Raji (cell line): ENCODE results near the gene MRPL4.

Experiments used
- POLR2A ChIP-seq: IDR thresholded peaks from 2 replicates; pipeline ENCODE4 v1.6.1; 2011; ENCODE audit warnings: low read depth, low read length, control low read depth; ENCODE audit not compliant: insufficient read depth

The MRPL4 gene

GRCh38 chr19:10251792-10252694 lies at the start of gene MRPL4:
Gene MRPL4 (plus strand): TSS chr19:10252214. CDS start chr19:10252254, 40 bp downstream.
- peak; percentile 77 for TF ChIP-seq POLR2A

- TF ChIP-seq POLR2A: no peak
Observed at GRCh38 chr19:10203686-10204085, 48.3 kb upstream of the MRPL4 start.

GRCh38 chr19:10205636-10206035 lies 46.4 kb upstream of the MRPL4 start:
- TF ChIP-seq POLR2A: no peak

DNA sequence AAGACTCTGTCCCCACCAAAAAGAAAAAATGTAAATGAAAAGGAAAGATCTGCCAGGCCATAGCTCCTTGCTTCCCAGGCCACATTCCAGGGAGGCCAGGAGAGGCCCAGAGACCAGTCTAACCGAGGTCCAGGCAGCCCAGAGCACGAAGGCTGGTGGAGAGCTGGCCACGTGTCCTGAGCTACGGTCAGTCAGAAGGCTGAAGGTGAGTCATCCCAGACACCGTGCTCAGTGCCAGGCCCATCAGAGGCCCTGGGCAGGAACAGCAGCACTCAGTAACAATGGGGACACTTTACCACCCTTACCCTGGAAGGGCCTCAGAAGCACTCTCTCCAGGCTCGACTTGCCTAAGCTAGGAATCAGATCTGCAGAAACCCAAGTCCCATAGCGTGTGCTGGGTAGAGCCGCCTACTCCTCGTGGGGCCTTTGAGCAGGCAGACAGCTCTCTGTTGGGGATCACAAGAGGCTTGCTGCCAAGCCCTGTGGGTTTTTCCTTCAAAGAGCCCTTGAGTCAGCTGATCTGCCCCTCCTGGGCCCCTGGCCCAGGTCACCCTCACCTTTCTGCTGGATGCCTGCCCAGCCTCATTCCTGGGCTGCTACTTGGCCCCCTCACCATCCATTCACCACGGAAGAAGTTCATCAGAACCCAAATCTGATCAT lies 45.7 kb upstream of the MRPL4 start:
- no peak for TF ChIP-seq POLR2A

DNA sequence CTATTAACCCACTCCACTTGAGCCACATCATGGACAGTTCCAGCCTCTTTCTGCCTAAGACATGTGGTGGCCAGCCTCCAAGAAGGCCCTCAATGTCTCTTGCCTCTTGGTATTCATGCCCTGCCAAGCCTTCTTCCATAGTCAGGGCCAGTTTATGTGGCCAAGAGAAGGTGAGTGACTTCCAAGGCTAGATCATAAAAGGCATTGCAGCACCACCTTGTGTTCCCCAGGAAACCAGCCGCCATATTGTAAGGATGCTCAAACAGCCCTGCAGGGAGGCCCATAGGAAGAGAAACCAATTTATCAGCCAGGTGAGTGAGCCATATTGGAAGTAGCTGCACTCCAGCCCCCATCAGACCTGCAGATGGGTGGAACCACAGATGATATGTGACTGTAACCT lies 45.0 kb upstream of the MRPL4 start:
- TF ChIP-seq POLR2A: no peak

- TF ChIP-seq POLR2A: no peak
Observed at GRCh38 chr19:10209315-10209714, 42.7 kb upstream of the MRPL4 start.

DNA sequence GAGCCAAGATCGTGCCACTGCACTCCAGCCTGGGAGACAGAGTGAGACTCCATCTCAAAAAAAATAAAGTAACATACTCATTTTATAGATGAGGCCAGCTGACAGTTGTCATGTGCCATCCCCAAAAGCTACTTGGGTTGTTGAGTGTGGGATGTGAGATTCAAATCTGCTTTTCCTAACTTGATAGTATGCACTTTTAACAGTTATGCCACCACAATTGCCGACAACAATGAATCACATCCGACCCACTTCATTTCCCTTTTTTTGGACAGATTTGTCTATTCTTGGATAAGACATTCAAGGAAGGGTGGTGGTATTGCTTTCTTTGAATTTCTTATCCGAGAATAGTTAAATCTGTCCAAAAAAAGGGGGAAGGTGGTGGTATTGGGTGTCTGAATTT lies 41.0 kb upstream of the MRPL4 start:
- TF ChIP-seq POLR2A: no peak

DNA sequence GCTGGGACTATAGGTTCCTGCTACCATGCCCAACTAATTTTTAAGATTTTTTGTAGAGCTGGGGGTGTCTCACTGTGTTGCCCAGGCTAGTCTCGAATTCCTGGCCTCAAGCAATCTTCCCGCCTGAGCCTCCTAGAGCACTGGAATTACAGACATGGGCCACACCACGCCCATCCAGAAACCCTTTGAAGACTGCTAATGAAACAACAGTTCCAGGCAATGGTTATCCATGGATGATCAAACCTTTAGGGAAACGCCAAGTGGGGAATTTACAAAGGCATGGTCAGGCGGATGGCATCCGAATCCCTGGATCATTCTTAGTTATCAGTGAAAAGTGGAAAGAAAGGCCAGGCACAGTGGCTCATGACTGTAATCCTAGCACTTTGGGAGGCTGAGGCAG lies 40.3 kb upstream of the MRPL4 start:
- no peak for TF ChIP-seq POLR2A

DNA sequence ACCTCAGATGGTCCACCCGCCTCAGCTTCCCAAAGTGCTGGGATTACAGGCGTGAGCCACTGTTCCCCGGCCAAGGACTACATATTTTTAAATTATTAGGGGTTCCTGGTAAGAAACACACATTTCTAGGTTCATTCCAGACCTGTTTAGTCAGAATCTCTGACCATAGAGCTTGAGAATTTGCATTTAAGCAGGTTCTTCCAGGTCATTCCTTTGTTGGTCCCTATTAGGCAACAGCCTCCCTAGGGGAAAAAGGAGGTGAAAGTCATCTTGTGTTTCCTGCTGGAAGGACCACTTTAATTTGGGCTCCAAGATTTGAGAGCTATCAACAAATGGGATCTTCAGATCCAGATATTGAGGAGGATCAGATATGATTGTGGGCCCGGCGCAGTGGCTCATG lies 37.2 kb upstream of the MRPL4 start:
- TF ChIP-seq POLR2A: no peak

DNA sequence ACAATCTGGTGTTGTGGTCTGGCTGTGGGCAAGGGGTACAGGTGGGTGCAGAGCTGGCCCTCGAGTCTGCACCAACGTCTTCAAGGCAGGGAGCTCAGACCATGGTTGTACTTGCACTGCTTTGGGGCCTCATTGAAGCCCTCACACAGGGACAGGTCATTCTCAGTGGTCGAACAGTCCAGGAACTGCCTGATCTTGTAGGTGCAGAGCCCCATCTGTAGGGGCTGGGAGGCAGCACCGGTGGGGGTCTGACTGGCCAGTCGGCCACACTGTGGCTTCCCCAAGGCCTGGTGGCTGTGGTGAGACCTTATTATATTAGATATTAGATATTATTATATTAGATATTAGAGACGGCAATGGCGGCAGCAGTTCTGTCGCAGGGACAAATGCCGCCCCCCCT lies 34.9 kb upstream of the MRPL4 start:
- no peak for TF ChIP-seq POLR2A

GRCh38 chr19:10219678-10220077 lies 32.3 kb upstream of the MRPL4 start:
- TF ChIP-seq POLR2A: 0 out of 2 replicates have a peak, but pooled peaks have one; percentile 29

DNA sequence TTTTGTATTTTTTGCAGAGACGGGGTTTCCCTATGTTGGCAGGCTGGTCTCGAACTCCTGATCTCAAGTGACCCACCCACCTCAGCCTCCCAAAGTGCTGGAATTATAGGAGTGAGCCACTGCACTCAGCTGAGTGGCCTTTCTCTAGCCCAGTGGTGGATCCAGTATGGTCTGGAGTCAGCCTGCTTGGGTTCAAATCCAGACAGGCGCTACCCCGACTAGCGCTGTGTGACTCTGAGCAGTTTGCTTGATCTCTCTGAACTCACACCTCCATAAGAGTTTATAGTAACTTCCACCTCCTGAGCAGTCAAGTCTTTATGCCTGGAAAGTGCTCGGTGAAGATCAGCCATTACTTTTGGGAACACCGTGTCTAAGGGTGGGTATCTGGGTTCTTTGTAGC lies 31.3 kb upstream of the MRPL4 start:
- TF ChIP-seq POLR2A: no peak

DNA sequence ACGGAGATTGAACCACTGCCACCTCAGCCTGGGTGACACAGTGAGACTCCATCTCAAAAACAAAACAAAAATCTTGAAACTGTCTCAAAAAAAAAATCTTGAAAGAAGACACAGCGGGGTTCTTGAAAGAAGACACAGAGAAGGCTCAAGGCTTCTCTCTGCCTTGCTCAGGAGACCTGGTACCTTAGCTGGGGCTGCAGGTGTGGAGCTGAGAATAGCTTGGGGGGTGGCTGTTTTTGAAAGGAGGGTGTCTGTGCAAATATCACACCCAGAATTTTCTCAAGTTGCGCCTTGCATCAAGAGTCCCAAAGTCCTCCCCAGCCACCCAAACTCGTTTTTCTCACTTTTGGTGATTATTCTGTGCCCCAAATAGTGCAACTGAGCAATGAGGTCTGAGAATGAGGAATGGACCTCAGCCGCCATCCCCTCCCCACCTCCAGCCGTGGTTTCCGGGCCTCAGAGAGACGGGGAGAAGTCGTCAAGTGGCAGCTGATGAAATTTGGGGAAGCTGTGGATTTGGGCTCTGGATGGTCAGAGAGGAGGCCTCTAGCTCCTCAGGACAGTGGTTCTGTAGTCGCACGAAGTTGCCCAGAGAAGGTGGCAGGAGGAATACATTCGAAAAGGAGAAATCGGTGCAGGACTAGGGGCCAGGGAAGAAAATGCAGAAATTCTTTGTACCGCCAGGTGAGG lies 29.7 kb upstream of the MRPL4 start:
- TF ChIP-seq POLR2A: no peak

DNA sequence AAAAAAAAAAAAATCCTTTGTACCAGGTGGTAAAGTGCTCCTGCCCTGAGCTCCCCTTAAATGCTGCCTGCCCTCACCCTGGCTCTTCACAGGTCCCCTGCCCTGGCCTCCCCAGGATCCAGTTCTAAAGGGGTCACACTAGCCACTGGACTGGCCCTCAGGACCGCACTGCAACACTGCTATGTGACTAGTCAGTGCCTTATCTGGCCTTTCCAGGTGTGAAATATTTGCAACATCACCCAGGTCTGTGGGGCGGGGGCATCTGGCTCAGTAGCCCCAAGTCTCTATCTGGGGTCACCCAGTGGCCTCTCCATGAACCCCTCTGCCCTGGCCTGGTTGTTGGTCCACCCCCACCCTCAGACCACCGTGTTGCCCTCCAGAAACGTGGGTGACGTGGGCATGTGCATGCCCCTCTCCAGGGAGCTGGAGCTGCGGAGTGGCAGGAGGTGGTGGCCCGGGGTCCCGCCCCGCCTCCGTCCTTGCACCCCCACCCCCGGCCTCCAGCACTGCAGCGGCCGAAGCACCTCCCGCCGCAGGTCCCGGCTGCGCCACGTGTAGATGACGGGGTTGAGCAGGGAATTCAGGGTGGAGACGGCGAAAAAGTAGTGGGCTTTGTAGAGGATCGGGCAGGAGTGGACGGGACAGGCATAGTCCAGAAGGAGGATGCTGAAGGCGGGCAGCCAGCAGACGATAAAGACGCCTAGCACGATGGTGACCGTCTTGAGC lies 28.4 kb upstream of the MRPL4 start:
- no peak for TF ChIP-seq POLR2A

GRCh38 chr19:10224337-10224736 lies 27.7 kb upstream of the MRPL4 start:
- no peak for TF ChIP-seq POLR2A
